HEK293 (cell line): ENCODE data around the gene SDE2.

Experiments used
- CTCF ChIA-PET: fragments of 350-600 bp; formaldehyde crosslinking; extraction: SDS; loops from one replicate; lab custom pipeline; 2021; ENCODE audit warnings: antibody characterized with exemption; lab: Yijun Ruan, JAX
- POLR2A ChIA-PET: fragments of 300-600 bp; formaldehyde crosslinking; extraction: SDS; loops from one replicate; lab custom pipeline; 2020; ENCODE audit warnings: antibody characterized with exemption, inconsistent platforms; lab: Yijun Ruan, JAX
- H3K27ac ChIP-seq: fragments of 200-500 bp; sonication (Bioruptor generic); 2 replicates; pipeline ENCODE4 v1.5.1; 2014; ENCODE audit warnings: low read depth, low read length, control low read depth, inconsistent platforms; ENCODE audit errors: extremely low read depth
- H3K36me3 ChIP-seq, 2 experiments: fragments of 200-500 bp in 1 of 2; sonication (Bioruptor generic) in 1 of 2; 1 replicate in 1 of 2; 2 replicates in 1 of 2; pipeline ENCODE4 v1.5.1; 2014 to 2017; ENCODE audit warnings: inconsistent platforms in 2 of 2, low read length in 2 of 2; ENCODE audit not compliant: control insufficient read depth in 2 of 2, insufficient read depth in 1 of 2
- H3K4me1 ChIP-seq: fragments of 200-500 bp; sonication (Bioruptor generic); 2 replicates; pipeline ENCODE4 v1.5.1; 2014; ENCODE audit warnings: mild to moderate bottlenecking, low read length, inconsistent platforms; ENCODE audit not compliant: control insufficient read depth, insufficient read depth
- H3K4me3 ChIP-seq: 2 replicates; pipeline ENCODE4 v1.5.1; 2011; ENCODE audit warnings: low read depth, mild to moderate bottlenecking, control low read depth, low read length, moderate library complexity
- H3K9me3 ChIP-seq: fragments of 200-500 bp; sonication (Bioruptor generic); 2 replicates; pipeline ENCODE4 v1.5.1; 2014; ENCODE audit warnings: low read depth, low read length, inconsistent platforms; ENCODE audit not compliant: control insufficient read depth, insufficient read depth
- PRDM10 ChIP-seq: fragments of 450-650 bp; formaldehyde crosslinking; IDR thresholded peaks from 2 replicates; pipeline ENCODE4 v1.5.1; 2016; ENCODE audit warnings: missing biosample characterization, missing genetic modification characterization
- ZBTB20 ChIP-seq: fragments of 450-650 bp; formaldehyde crosslinking; IDR thresholded peaks from 2 replicates; pipeline ENCODE4 v1.5.1; 2016; ENCODE audit warnings: missing biosample characterization, missing genetic modification characterization
- ZNF114 ChIP-seq: fragments of 450-650 bp; formaldehyde crosslinking; IDR thresholded peaks from 2 replicates; pipeline ENCODE4 v1.5.0; 2017; ENCODE audit warnings: missing biosample characterization, missing genetic modification characterization
- ZNF311 ChIP-seq: fragments of 450-650 bp; formaldehyde crosslinking; IDR thresholded peaks from 2 replicates; pipeline ENCODE4 v1.5.1; 2017; ENCODE audit warnings: missing biosample characterization, missing genetic modification characterization, borderline replicate concordance
- ZNF398 ChIP-seq: fragments of 450-650 bp; formaldehyde crosslinking; IDR thresholded peaks from 2 replicates; pipeline ENCODE4 v1.5.1; 2017; ENCODE audit warnings: missing biosample characterization, missing genetic modification characterization
- ZNF416 ChIP-seq: fragments of 450-650 bp; formaldehyde crosslinking; IDR thresholded peaks from 2 replicates; pipeline ENCODE4 v1.5.1; 2016; ENCODE audit warnings: missing biosample characterization, missing genetic modification characterization
- ZNF561 ChIP-seq: fragments of 450-650 bp; IDR thresholded peaks from 2 replicates; pipeline ENCODE4 v1.5.1; 2018; ENCODE audit warnings: missing biosample characterization, missing genetic modification characterization, borderline replicate concordance
- ZNF654 ChIP-seq: fragments of 450-650 bp; formaldehyde crosslinking; IDR thresholded peaks from 2 replicates; pipeline ENCODE4 v1.5.1; 2016; ENCODE audit warnings: low read depth, missing biosample characterization, missing genetic modification characterization
- ZSCAN4 ChIP-seq: fragments of 450-650 bp; formaldehyde crosslinking; IDR thresholded peaks from 2 replicates; pipeline ENCODE4 v1.5.1; 2017; ENCODE audit warnings: missing biosample characterization, missing genetic modification characterization
- ZXDB ChIP-seq: fragments of 450-650 bp; formaldehyde crosslinking; IDR thresholded peaks from 2 replicates; pipeline ENCODE4 v1.5.1; 2016; ENCODE audit warnings: missing biosample characterization, missing genetic modification characterization
- TF ChIP-seq, protein P1 (sequence below): fragments of 450-650 bp; formaldehyde crosslinking; IDR thresholded peaks from 2 replicates; pipeline ENCODE4 v1.5.1; 2017; ENCODE audit warnings: missing biosample characterization, missing genetic modification characterization

Gene SDE2

GRCh38 chr1:226023735-226024134 is 24.6 kb upstream of the SDE2 start:
- POLR2A ChIA-PET: no interaction called here
- H3K4me3 ChIP-seq: no peak overlapping the region
- no peaks in the 10 kb centered on the region for H3K36me3 ChIP-seq
- CTCF ChIA-PET: interaction anchor here (0.9 to 1.2 kb wide), 2 partner anchors 41 to 45 kb away, joined by 3 to 7 read pairs; no protein-coding TSS in a partner anchor
- H3K27ac ChIP-seq: no peak overlapping the region
- TF ChIP-seq ZXDB (tag by site-specific recombination) (no peak), PRDM10 (peak; percentile 24; the same call in 1 of the 2 replicates), ZNF416 (tag by site-specific recombination) (no peak), ZNF654 (tag by site-specific recombination) (no peak)
- TF ChIP-seq, all 188 proteins: peak for 1
- Histone ChIP-seq H3K9me3 (no peaks in the 10 kb centered on the region), H3K4me1 (no peaks in the 10 kb centered on the region)

- peak; percentile 81; the same call in 1 of the 2 replicates for TF ChIP-seq ZNF311
- TF ChIP-seq ZSCAN4 (tag by site-specific recombination): peak; percentile 65; the same call in 1 of the 2 replicates
- 0 out of 2 replicates have a peak, but pooled peaks have one; percentile 43 for TF ChIP-seq ZNF114 (tag by site-specific recombination)
- TF ChIP-seq ZNF561 (tag by site-specific recombination): no peak
- peak; percentile 43; the same call in 1 of the 2 replicates for TF ChIP-seq ZBTB20 (tag by site-specific recombination)
- 0 out of 2 replicates have a peak, but pooled peaks have one; percentile 17 for TF ChIP-seq ZNF398 (tag by site-specific recombination)
- TF ChIP-seq, all 188 proteins: peak for 5
- Histone ChIP-seq H3K27ac (no peak overlapping the region), H3K9me3 (no peaks in the 10 kb centered on the region), H3K36me3 (no peaks in the 10 kb centered on the region), H3K4me1 (no peaks in the 10 kb centered on the region), H3K4me3 (no peak overlapping the region)
- ChIA-PET CTCF (interaction anchor here (0.6 kb wide), 1 partner anchor 1391 kb away, joined by 3 read pairs; no protein-coding TSS in a partner anchor), POLR2A (interaction anchor here (0.7 to 1.4 kb wide), 2 partner anchors 20 to 22 kb away, joined by 4 to 6 read pairs; partner anchors contain the start of gene SDE2)
Observed at GRCh38 chr1:226021801-226022200, 22.7 kb upstream of the SDE2 start.

DNA sequence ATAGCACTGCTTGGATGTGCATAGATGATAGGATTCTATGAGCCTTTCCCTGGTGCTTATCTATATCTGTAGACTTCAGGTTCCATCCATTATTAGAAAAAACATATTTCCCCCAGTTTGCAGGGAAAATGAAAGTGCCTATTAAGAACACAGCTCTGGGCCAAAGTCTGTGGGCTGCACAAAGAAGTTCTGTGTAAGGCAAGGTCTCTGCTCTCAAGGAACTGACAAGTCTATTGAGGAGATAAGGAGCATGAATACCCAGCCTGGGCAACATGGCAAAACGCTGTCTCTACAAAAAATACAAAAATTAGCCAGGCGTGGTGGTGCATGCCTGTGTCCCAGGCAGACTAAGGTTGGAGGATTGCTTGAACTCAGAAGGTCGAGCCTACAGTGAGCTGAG is 22.3 kb upstream of the SDE2 start:
- ChIA-PET POLR2A (interaction anchor here (0.7 to 1.4 kb wide), 2 partner anchors 20 to 22 kb away, joined by 4 to 6 read pairs; partner anchors contain the start of gene SDE2), CTCF (interaction anchor here (0.6 kb wide), 1 partner anchor 1390 kb away, joined by 3 read pairs; no protein-coding TSS in a partner anchor)

More for the DNA sequence above, 22.3 kb upstream of the SDE2 start:
- no peaks in the 10 kb centered on the region for H3K36me3 ChIP-seq
- H3K4me1 ChIP-seq: no peaks in the 10 kb centered on the region
- H3K4me3 ChIP-seq: no peak overlapping the region
- H3K9me3 ChIP-seq: no peaks in the 10 kb centered on the region
- TF ChIP-seq, protein P1, sequence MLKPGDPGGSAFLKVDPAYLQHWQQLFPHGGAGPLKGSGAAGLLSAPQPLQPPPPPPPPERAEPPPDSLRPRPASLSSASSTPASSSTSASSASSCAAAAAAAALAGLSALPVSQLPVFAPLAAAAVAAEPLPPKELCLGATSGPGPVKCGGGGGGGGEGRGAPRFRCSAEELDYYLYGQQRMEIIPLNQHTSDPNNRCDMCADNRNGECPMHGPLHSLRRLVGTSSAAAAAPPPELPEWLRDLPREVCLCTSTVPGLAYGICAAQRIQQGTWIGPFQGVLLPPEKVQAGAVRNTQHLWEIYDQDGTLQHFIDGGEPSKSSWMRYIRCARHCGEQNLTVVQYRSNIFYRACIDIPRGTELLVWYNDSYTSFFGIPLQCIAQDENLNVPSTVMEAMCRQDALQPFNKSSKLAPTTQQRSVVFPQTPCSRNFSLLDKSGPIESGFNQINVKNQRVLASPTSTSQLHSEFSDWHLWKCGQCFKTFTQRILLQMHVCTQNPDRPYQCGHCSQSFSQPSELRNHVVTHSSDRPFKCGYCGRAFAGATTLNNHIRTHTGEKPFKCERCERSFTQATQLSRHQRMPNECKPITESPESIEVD (tag by site-specific recombination): no peak
- H3K27ac ChIP-seq: no peak overlapping the region
